ENCODE measurements around the gene DCTD. TPM values are rescaled to one million over a fixed set of nuclear protein-coding genes. Genes with fewer than 3 reads are reported as not detected.
A peak's percentile ranks its signal among the peaks of the same experiment; 100 is the strongest.

Gene DCTD
- total and polyA plus RNA-seq, 2 of the 13 experiments (the other 11 are each of a cell fraction or from before 2014, with no cell fraction given): 85.1 to 95.3 TPM

- TF ChIP-seq MYNN (CRISPR knock-in tag; IDR thresholded peaks at IDR 0.05; ENCODE audit: low read depth) (no peak), SNAPC5 (CRISPR knock-in tag; IDR thresholded peaks at IDR 0.05; ENCODE audit: borderline replicate concordance) (no peak), MTA1 (CRISPR knock-in tag; IDR thresholded peaks at IDR 0.05; ENCODE audit: borderline replicate concordance) (peak; percentile 34; the same call in 1 of the 2 replicates), MED1 (CRISPR knock-in tag; IDR thresholded peaks at IDR 0.05) (peak; percentile 8; the same call in 1 of the 2 replicates), ZNF816 (CRISPR knock-in tag; IDR thresholded peaks at IDR 0.05; ENCODE audit: borderline replicate concordance) (no peak), ZBTB34 (CRISPR knock-in tag; IDR thresholded peaks at IDR 0.05) (no peak), GLMP (CRISPR knock-in tag; IDR thresholded peaks at IDR 0.05; ENCODE audit: borderline replicate concordance) (no peak), ZNF883 (CRISPR knock-in tag; IDR thresholded peaks at IDR 0.05; ENCODE audit: not compliant biosample characterization) (peak; percentile 53), ZNF605 (CRISPR knock-in tag; IDR thresholded peaks at IDR 0.05) (no peak), JARID2 (CRISPR knock-in tag; IDR thresholded peaks at IDR 0.05; ENCODE audit: insufficient replicate concordance) (no peak), ZNF276 (CRISPR knock-in tag; IDR thresholded peaks at IDR 0.05; ENCODE audit: low read depth) (no peak), ZNF674 (CRISPR knock-in tag; IDR thresholded peaks at IDR 0.05; ENCODE audit: low read depth) (no peak), HINFP (CRISPR knock-in tag; IDR thresholded peaks at IDR 0.05; ENCODE audit: low read depth) (no peak), SKI (IDR thresholded peaks at IDR 0.05; ENCODE audit: partially characterized antibody) (no peak), ZNF670 (CRISPR knock-in tag; IDR thresholded peaks at IDR 0.05; ENCODE audit: borderline replicate concordance) (no peak), MAZ (IDR thresholded peaks at IDR 0.05; ENCODE audit: borderline replicate concordance, low read depth, low read length) (no peak), MAZ (CRISPR knock-in tag; IDR thresholded peaks at IDR 0.05; ENCODE audit: low read depth) (no peak), ZNF713 (CRISPR knock-in tag; IDR thresholded peaks at IDR 0.05) (0 out of 2 replicates have a peak, but pooled peaks have one; percentile 55), SMAD1 (CRISPR knock-in tag; IDR thresholded peaks at IDR 0.05; ENCODE audit: borderline replicate concordance, low read depth) (0 out of 2 replicates have a peak, but pooled peaks have one; percentile 25), AGO1 (IDR thresholded peaks at IDR 0.05; ENCODE audit: low read depth, low read length, poor library complexity, severe bottlenecking) (peak; percentile 29), SPEN (CRISPR knock-in tag; IDR thresholded peaks at IDR 0.05; ENCODE audit: low read depth) (0 out of 2 replicates have a peak, but pooled peaks have one; percentile 27)
Measured at GRCh38 chr4:182878633-182879495, 38.3 kb downstream of the DCTD start (continued).

All from HepG2 (cell line).